DLD1 (cell line): ENCODE data around the gene PPP1R16B.

ENCODE experiments used
- in situ Hi-C: cut with HindIII; loops from 2 replicates; pipeline ENCODE4 v1.10.0; 2017; ENCODE audit warnings: low sequenced_read_pairs

PPP1R16B gene

GRCh38 chr20:38805502-38805957 lies at the start of gene PPP1R16B:
PPP1R16B (plus strand) TSS chr20:38805697; CDS start chr20:38835926, 30,229 bp downstream.
- in situ Hi-C loops: no loop called here

- in situ Hi-C loops: no loop called here
Observed at GRCh38 chr20:38757145-38757775, 48.2 kb upstream of the PPP1R16B start.

- in situ Hi-C loops: no loop called here
Observed at GRCh38 chr20:38759106-38759505, 46.4 kb upstream of the PPP1R16B start.

GRCh38 chr20:38760978-38761377 lies 44.5 kb upstream of the PPP1R16B start:
- in situ Hi-C loops: no loop called here

GRCh38 chr20:38762174-38762573 lies 43.3 kb upstream of the PPP1R16B start:
- in situ Hi-C loops: no loop called here

- in situ Hi-C loops: no loop called here
Observed at GRCh38 chr20:38763616-38764015, 41.9 kb upstream of the PPP1R16B start.

GRCh38 chr20:38764567-38765318 lies 40.8 kb upstream of the PPP1R16B start:
- in situ Hi-C loops: no loop called here

- in situ Hi-C loops: no loop called here
Observed at GRCh38 chr20:38766071-38766470, 39.4 kb upstream of the PPP1R16B start.

GRCh38 chr20:38769376-38770295 lies 35.9 kb upstream of the PPP1R16B start:
- in situ Hi-C loops: no loop called here

GRCh38 chr20:38770546-38770945 lies 35.0 kb upstream of the PPP1R16B start:
- in situ Hi-C loops: no loop called here

- in situ Hi-C loops: no loop called here
Observed at GRCh38 chr20:38770970-38771369, 34.5 kb upstream of the PPP1R16B start.

GRCh38 chr20:38771621-38772020 lies 33.9 kb upstream of the PPP1R16B start:
- in situ Hi-C loops: no loop called here

- in situ Hi-C loops: no loop called here
Observed at GRCh38 chr20:38774167-38774566, 31.3 kb upstream of the PPP1R16B start.

GRCh38 chr20:38776363-38776762 lies 29.1 kb upstream of the PPP1R16B start:
- in situ Hi-C loops: no loop called here

- in situ Hi-C loops: no loop called here
Observed at GRCh38 chr20:38779247-38780097, 26.0 kb upstream of the PPP1R16B start.

GRCh38 chr20:38782275-38782674 lies 23.2 kb upstream of the PPP1R16B start:
- in situ Hi-C loops: no loop called here

GRCh38 chr20:38787870-38788269 lies 17.6 kb upstream of the PPP1R16B start:
- in situ Hi-C loops: no loop called here

GRCh38 chr20:38789503-38790199 lies 15.8 kb upstream of the PPP1R16B start:
- in situ Hi-C loops: no loop called here

- in situ Hi-C loops: no loop called here
Observed at GRCh38 chr20:38790200-38791053, 15.1 kb upstream of the PPP1R16B start.
